PC-9 (cell line): ENCODE measurements around the gene GABRR2. TPM values are rescaled to one million over a fixed set of nuclear protein-coding genes. Genes with fewer than 3 reads are reported as not detected.
A peak's percentile ranks its signal among the peaks of the same experiment; 100 is the strongest.
"Not testable (repeated sequence)": the region's sequence is repeated elsewhere in the genome, so short reads cannot be mapped to it uniquely, and the experiment has no call there.

Source experiments
- BruUV-seq: library from RNA; stranded (reverse); fragments of 400-500 nt; replicated peaks from 2 replicates; lab custom pipeline; 2021; lab: Mats Ljungman, UMichigan
- CTCF ChIA-PET: fragments of 300-600 bp; sonication (Branson Sonifier 250); formaldehyde crosslinking; loops from one replicate; lab custom pipeline; 2022; ENCODE audit warnings: antibody characterized with exemption; lab: Charles Lee
- POLR2A ChIA-PET: fragments of 300-600 bp; sonication (Branson Sonifier 250); formaldehyde crosslinking; loops from one replicate; lab custom pipeline; 2022; ENCODE audit warnings: antibody characterized with exemption; ENCODE audit not compliant: unreplicated experiment; lab: Charles Lee
- DNase-seq, 2 experiments: peaks; one replicate each; pipeline versions ENCODE4 v3.0.0 to v3.0.0-alpha.2; 2015 to 2022; ENCODE audit warnings: mixed read lengths in 1 of 2
- H2AFZ ChIP-seq: fragments of 200-600 bp; sonication (generic); 2 replicates; pipeline ENCODE4 v1.8.1; 2017; ENCODE audit warnings: antibody characterized with exemption
- H3F3A ChIP-seq: fragments of 200-600 bp; sonication (generic); 2 replicates; pipeline ENCODE4 v1.8.1; 2017; ENCODE audit warnings: antibody characterized with exemption, mild to moderate bottlenecking, low read depth; ENCODE audit not compliant: insufficient read depth
- H3K27ac ChIP-seq: fragments of 200-600 bp; sonication (generic); 2 replicates; pipeline ENCODE4 v1.6.1; 2016; ENCODE audit warnings: mixed run types
- H3K27me3 ChIP-seq: fragments of 200-600 bp; sonication (generic); 2 replicates; pipeline ENCODE4 v1.6.1; 2016; ENCODE audit warnings: low read depth, mixed run types; ENCODE audit not compliant: insufficient read depth
- H3K36me3 ChIP-seq: fragments of 200-600 bp; sonication (generic); 2 replicates; pipeline ENCODE4 v1.6.1; 2016; ENCODE audit warnings: low read depth, mixed run types
- H3K4me1 ChIP-seq: fragments of 200-600 bp; sonication (generic); replicated peaks from 2 replicates; pipeline ENCODE4 v1.6.1; 2016; ENCODE audit warnings: mixed run types; ENCODE audit not compliant: insufficient read depth
- H3K4me2 ChIP-seq: fragments of 200-600 bp; sonication (generic); 2 replicates; pipeline ENCODE4 v1.6.1; 2017; ENCODE audit warnings: mixed run types
- H3K4me3 ChIP-seq: fragments of 200-600 bp; sonication (generic); 2 replicates; pipeline ENCODE4 v1.6.1; 2016; ENCODE audit warnings: mixed run types
- H3K79me2 ChIP-seq: fragments of 200-600 bp; sonication (generic); 2 replicates; pipeline ENCODE4 v1.6.1; 2017; ENCODE audit warnings: low read depth, mixed run types
- H3K9me2 ChIP-seq: fragments of 200-600 bp; sonication (generic); 2 replicates; pipeline ENCODE4 v1.8.1; 2017; ENCODE audit warnings: mild to moderate bottlenecking; ENCODE audit not compliant: insufficient read depth
- H3K9me3 ChIP-seq: fragments of 200-600 bp; sonication (generic); 2 replicates; pipeline ENCODE4 v1.8.1; 2016; ENCODE audit warnings: low read depth; ENCODE audit not compliant: insufficient read depth
- H4K20me1 ChIP-seq: fragments of 200-600 bp; sonication (generic); 2 replicates; pipeline ENCODE4 v1.8.1; 2017; ENCODE audit not compliant: insufficient read depth
- EZH2 ChIP-seq: fragments of 200-600 bp; sonication (generic); IDR thresholded peaks from 2 replicates; pipeline ENCODE4 v1.8.0; 2017; ENCODE audit warnings: antibody characterized with exemption, low read depth
- intact Hi-C: fragments of 100-400 bp; cut with micrococcal nuclease; formaldehyde crosslinking; loops from one replicate; pipeline ENCODE4 v1.10.0; 2022; ENCODE audit not compliant: unreplicated experiment
- total RNA-seq: library from RNA; stranded (reverse); gene quantifications from 2 replicates; pipeline ENCODE4 v1.2.3, GENCODE V29; 2021
- TF ChIP-seq, protein P1 (sequence below): fragments of 200-600 bp; sonication (generic); conservative IDR thresholded peaks from 2 replicates; pipeline ENCODE4 v1.6.1; 2017; ENCODE audit warnings: mixed run types, antibody characterized with exemption, mild to moderate bottlenecking, moderate library complexity

Gene GABRR2
- total RNA-seq, 1 experiment from 2014 or later = 0.52 TPM

DNA sequence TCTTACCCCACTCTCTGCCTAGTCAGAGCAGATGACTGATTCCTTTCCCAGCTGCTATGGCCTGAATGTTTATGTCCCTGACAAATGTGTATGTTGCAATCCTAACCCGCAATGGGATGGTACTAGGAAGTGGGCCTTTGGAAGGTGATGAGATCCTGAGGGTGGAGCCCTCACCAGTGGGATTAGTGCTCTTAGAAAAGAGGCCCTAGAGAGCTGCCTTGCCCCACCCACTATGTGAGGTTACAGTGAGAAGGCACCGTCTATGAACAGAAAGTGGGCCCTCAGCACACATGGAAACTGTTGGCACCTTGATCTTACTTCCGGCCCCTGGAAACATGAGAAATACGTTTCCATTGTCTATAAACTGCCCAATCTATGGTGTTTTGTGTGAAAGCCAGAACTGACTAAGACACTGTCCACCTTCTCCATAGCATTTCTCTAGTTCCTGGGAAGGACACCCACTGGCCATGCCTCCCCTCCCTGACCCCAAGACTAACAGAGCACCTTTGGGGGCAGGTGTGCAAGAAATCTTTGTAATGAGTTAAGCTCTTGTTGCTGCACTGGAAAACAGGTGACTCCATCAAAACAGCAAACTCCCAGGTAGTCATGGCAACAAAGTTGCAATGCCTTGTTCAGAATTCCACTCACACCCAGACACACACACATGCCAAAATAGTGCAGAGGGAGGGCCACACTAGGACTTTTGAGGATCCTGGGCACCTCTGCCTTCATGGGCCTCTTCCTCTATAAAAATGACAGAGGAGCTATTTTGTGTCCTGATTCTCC is 16.2 kb downstream of the GABRR2 start:
- Histone ChIP-seq H2AFZ (peak overlapping the region; percentile 69; the same call in 1 of the 2 replicates), H3K36me3 (no peaks in the 10 kb centered on the region), H3K4me2 (peak overlapping the region; percentile 85), H3K9me3 (no peaks in the 10 kb centered on the region), H3K9me2 (no peaks in the 10 kb centered on the region), H3K4me1 (peaks cover 36% of the 10 kb centered on the region), H3F3A (peaks cover 31% of the 10 kb centered on the region), H3K27me3 (no peaks in the 10 kb centered on the region), H3K27ac (peak overlapping the region; percentile 100), H3K4me3 (no peak overlapping the region; the same call in 1 of the 2 replicates), H3K79me2 (no peaks in the 10 kb centered on the region), H4K20me1 (no peaks in the 10 kb centered on the region)
- BruUV-seq = no TSS peak
- no peak for TF ChIP-seq EZH2
- TF ChIP-seq, protein P1, sequence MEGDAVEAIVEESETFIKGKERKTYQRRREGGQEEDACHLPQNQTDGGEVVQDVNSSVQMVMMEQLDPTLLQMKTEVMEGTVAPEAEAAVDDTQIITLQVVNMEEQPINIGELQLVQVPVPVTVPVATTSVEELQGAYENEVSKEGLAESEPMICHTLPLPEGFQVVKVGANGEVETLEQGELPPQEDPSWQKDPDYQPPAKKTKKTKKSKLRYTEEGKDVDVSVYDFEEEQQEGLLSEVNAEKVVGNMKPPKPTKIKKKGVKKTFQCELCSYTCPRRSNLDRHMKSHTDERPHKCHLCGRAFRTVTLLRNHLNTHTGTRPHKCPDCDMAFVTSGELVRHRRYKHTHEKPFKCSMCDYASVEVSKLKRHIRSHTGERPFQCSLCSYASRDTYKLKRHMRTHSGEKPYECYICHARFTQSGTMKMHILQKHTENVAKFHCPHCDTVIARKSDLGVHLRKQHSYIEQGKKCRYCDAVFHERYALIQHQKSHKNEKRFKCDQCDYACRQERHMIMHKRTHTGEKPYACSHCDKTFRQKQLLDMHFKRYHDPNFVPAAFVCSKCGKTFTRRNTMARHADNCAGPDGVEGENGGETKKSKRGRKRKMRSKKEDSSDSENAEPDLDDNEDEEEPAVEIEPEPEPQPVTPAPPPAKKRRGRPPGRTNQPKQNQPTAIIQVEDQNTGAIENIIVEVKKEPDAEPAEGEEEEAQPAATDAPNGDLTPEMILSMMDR = no peak
- CTCF ChIA-PET = interaction anchor here (0.6 to 1.2 kb wide), 3 partner anchors 47 to 73 kb away, joined by 3 to 5 read pairs (median 3); partner anchors contain the start of gene UBE2J1
- intact Hi-C loops = loop anchor here (1.0 to 5.0 kb wide), 6 partner anchors 53 to 1597 kb away; partner anchors contain the start of genes AKIRIN2, PM20D2, PNRC1 and UBE2J1
- POLR2A ChIA-PET = interaction anchor here (0.6 to 1.5 kb wide), 5 partner anchors 37 to 340 kb away, joined by 3 to 22 read pairs (median 7); partner anchors contain the start of genes LYRM2 and PNRC1
- DNase-seq = peak; percentile 81 to 92

DNA sequence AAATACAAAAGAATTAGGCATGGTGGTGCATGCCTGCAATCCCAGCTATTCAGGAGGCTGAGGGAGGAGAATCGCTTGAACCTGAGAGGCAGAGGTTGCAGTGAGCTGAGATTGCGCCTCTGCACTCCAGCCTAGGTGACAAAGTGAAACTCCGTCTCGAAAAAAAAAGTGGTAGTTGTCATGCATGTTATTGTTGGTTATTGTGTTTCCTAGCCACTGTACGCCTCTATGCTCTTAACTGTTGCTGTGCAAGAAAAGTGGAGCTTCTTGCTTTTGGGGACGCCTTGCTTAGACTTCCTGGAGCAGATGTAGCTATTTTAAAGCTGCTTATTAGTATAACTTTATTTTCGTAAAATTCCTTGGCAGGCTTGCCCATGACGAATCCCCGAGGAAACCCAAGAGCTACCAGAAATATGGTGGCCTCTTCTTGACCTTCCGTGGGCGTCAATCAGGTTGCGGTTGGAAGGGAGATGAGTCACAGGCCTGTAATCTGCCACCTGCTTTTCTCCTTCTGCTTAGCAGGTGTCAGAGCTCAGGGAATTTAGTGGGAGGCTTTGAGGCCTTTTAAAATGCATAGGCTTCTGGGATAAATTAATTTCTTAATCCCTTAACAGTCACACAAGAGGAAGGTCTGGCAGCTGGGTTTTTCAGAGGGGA is 17.3 kb downstream of the GABRR2 start:
- Histone ChIP-seq H4K20me1 (no peaks in the 10 kb centered on the region), H3K36me3 (no peaks in the 10 kb centered on the region), H3K27ac (peak overlapping the region; percentile 100), H3K4me1 (peaks cover 36% of the 10 kb centered on the region), H3K4me2 (peak overlapping the region; percentile 85), H3K9me2 (no peaks in the 10 kb centered on the region), H2AFZ (no peak overlapping the region), H3K9me3 (no peaks in the 10 kb centered on the region), H3K79me2 (no peaks in the 10 kb centered on the region), H3K4me3 (peak overlapping the region; percentile 37; the same call in 1 of the 2 replicates), H3F3A (peaks cover 31% of the 10 kb centered on the region), H3K27me3 (no peaks in the 10 kb centered on the region)
- peak; percentile 87 to 96 for DNase-seq
- intact Hi-C loops = loop anchor here (1.0 to 5.0 kb wide), 6 partner anchors 54 to 1596 kb away; partner anchors contain the start of genes AKIRIN2, PM20D2, PNRC1 and UBE2J1
- POLR2A ChIA-PET = interaction anchor here (0.6 to 1.5 kb wide), 10 partner anchors 54 to 1164 kb away, joined by 4 to 27 read pairs (median 7); partner anchors contain the start of genes LYRM2, PNRC1, RNGTT and UBE2J1
- BruUV-seq = no TSS peak
- no peak for TF ChIP-seq EZH2
- TF ChIP-seq, protein P1 = no peak
- CTCF ChIA-PET = interaction anchor here (0.5 to 1.2 kb wide), 2 partner anchors 53 to 55 kb away, joined by 5 to 6 read pairs; partner anchors contain the start of gene UBE2J1

- Histone ChIP-seq H3K4me2 (no peak overlapping the region), H3K27me3 (no peaks in the 10 kb centered on the region), H2AFZ (no peak overlapping the region), H3K79me2 (no peaks in the 10 kb centered on the region), H3K4me3 (no peak overlapping the region), H3F3A (peaks cover 31% of the 10 kb centered on the region), H3K4me1 (peaks cover 36% of the 10 kb centered on the region), H3K27ac (no peak overlapping the region), H3K36me3 (no peaks in the 10 kb centered on the region), H3K9me3 (no peaks in the 10 kb centered on the region), H3K9me2 (no peaks in the 10 kb centered on the region), H4K20me1 (no peaks in the 10 kb centered on the region)
- intact Hi-C loops = loop anchor here (5.0 kb wide), 2 partner anchors 71 to 1594 kb away; partner anchors contain the start of gene AKIRIN2
- TF ChIP-seq, protein P1 = no peak
- no peak for TF ChIP-seq EZH2
- ChIA-PET POLR2A (no interaction called here), CTCF (no interaction called here)
- DNase-seq = no peak
- no TSS peak for BruUV-seq
Observed at GRCh38 chr6:89295981-89296380, 19.1 kb downstream of the GABRR2 start.

- DNase-seq = not testable (repeated sequence)
Observed at GRCh38 chr6:89295116-89295515, 20.0 kb downstream of the GABRR2 start.

More at GRCh38 chr6:89295116-89295515, 20.0 kb downstream of the GABRR2 start:
- Histone ChIP-seq H3F3A (peaks cover 29% of the 10 kb centered on the region), H3K4me1 (peaks cover 32% of the 10 kb centered on the region)
- intact Hi-C loops = loop anchor here (5.0 kb wide), 2 partner anchors 72 to 1593 kb away; partner anchors contain the start of gene AKIRIN2
- BruUV-seq, H3K36me3 ChIP-seq, H4K20me1 ChIP-seq, POLR2A ChIA-PET, H3K27ac ChIP-seq, H3K79me2 ChIP-seq, H3K9me2 ChIP-seq, H2AFZ ChIP-seq, H3K4me2 ChIP-seq, CTCF ChIA-PET, H3K9me3 ChIP-seq, H3K4me3 ChIP-seq, H3K27me3 ChIP-seq: not testable (repeated sequence)
